ENCODE data around the gene UNCX. TPM values are rescaled to one million over a fixed set of nuclear protein-coding genes. Genes with fewer than 3 reads are reported as not detected.
A peak's percentile ranks its signal among the peaks of the same experiment; 100 is the strongest.

The UNCX gene
- total RNA-seq, 6 experiments from 2014 or later: not detected

DNA sequence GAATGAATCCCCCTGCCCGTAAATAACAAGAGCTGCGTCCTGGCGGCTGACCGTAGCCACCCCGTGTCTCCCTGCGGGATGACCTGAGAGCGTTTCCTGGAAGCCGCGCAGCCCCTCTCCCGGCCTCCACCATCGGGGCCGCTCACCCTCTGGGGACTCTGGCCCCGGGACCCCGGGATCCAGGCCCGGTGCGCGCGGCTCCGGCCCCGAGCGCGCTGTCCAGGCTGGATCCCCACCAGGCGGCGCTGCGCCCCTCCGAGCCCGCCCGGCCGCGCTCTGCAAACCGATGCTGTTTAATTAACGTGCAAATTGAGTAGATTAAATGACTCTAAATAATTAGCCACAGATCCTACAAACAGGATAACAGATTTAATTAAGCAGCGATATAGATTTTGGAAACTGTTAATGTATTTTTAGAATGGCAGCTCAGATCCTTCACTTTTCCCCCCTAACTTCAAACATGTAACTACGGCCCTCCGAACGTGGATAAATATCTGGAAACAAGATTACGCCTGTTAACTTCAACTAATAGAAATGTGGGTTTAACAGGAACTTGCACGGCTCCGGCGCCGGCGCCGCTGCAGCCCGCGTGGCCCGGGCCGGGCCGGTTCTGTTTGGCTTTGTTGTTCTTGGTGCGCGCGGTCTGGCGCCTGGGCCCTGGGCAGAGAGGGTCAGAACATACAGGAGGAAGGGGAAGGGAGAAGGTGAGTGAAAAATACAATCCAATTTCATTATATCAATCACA lies 7.1 kb upstream of the UNCX start:
- no peak overlapping the region for H3K4me3 ChIP-seq
- no peaks in the 10 kb centered on the region for H3K9me3 ChIP-seq
- DNase-seq (peak in 1 of 3 donors; percentile 48), ATAC-seq (peak; percentile 45 to 55 (median 48))
- intact Hi-C loops (cut with DNase I): no loop called here
- H3K27me3 ChIP-seq: peaks cover 6 to 62% of the 10 kb centered on the region in 2 donors
- H3K4me1 ChIP-seq: no peaks in the 10 kb centered on the region
- WGBS (ENCODE audit: insufficient coverage, low coverage, low lambda C conversion rate, missing lambda C conversion rate): 6% methylated on average over 30 of the region's 52 CpGs
- H3K36me3 ChIP-seq: no peaks in the 10 kb centered on the region
- H3K27ac ChIP-seq: no peak overlapping the region
- TF ChIP-seq, protein P1, sequence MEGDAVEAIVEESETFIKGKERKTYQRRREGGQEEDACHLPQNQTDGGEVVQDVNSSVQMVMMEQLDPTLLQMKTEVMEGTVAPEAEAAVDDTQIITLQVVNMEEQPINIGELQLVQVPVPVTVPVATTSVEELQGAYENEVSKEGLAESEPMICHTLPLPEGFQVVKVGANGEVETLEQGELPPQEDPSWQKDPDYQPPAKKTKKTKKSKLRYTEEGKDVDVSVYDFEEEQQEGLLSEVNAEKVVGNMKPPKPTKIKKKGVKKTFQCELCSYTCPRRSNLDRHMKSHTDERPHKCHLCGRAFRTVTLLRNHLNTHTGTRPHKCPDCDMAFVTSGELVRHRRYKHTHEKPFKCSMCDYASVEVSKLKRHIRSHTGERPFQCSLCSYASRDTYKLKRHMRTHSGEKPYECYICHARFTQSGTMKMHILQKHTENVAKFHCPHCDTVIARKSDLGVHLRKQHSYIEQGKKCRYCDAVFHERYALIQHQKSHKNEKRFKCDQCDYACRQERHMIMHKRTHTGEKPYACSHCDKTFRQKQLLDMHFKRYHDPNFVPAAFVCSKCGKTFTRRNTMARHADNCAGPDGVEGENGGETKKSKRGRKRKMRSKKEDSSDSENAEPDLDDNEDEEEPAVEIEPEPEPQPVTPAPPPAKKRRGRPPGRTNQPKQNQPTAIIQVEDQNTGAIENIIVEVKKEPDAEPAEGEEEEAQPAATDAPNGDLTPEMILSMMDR (IDR thresholded peaks at IDR 0.05): peak; percentile 49 to 72 (median 66)
- TF ChIP-seq POLR2A (IDR thresholded peaks at IDR 0.05): no peak

DNA sequence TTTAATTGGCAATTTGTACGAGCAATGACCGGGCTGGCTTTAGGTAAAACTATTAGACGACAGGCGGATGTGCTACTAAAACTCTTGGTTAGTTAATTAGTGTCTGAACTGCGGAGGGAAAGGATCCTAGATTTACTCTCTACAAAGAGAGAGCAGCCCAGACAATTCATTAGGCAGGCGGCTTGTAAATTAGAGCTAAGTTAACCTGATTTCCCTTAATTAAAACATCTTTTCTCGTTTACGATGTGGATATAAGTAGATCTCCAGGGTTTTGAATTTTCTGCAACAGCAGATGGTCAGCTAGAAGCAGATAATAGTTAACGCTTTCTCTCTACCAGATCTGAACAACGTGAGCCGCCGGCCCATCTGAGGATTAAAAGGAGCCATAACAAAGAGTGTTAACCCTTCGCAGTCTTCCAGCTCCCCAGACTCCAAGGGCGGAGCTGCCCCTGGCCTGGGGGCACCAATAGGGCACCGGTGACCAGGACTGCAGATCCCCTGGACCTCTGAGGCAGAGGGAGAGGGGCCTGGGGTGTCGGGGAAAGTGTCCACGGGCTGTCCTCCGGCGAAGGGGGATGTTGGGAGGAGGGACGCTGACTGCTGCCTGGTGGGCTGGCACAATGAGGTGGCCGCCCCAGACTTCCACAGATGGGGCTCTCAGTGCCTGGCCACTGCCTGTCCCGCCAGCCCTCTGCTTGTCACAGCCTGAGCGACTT lies 6.3 kb upstream of the UNCX start:
- no peak for TF ChIP-seq POLR2A (IDR thresholded peaks at IDR 0.05)
- TF ChIP-seq, protein P1 (IDR thresholded peaks at IDR 0.05): no peak
- H3K36me3 ChIP-seq: no peaks in the 10 kb centered on the region
- no peaks in the 10 kb centered on the region for H3K9me3 ChIP-seq
- no peak overlapping the region for H3K4me3 ChIP-seq
- intact Hi-C loops (cut with DNase I): no loop called here
- DNase-seq: no peak
- peak in 1 of 4 donors; percentile 14 for ATAC-seq
- H3K27me3 ChIP-seq: peaks cover 14 to 69% of the 10 kb centered on the region in 2 donors
- no peak overlapping the region for H3K27ac ChIP-seq
- WGBS (ENCODE audit: insufficient coverage, low coverage, low lambda C conversion rate, missing lambda C conversion rate): 20% methylated on average over 10 of the region's 23 CpGs
- no peaks in the 10 kb centered on the region for H3K4me1 ChIP-seq

DNA sequence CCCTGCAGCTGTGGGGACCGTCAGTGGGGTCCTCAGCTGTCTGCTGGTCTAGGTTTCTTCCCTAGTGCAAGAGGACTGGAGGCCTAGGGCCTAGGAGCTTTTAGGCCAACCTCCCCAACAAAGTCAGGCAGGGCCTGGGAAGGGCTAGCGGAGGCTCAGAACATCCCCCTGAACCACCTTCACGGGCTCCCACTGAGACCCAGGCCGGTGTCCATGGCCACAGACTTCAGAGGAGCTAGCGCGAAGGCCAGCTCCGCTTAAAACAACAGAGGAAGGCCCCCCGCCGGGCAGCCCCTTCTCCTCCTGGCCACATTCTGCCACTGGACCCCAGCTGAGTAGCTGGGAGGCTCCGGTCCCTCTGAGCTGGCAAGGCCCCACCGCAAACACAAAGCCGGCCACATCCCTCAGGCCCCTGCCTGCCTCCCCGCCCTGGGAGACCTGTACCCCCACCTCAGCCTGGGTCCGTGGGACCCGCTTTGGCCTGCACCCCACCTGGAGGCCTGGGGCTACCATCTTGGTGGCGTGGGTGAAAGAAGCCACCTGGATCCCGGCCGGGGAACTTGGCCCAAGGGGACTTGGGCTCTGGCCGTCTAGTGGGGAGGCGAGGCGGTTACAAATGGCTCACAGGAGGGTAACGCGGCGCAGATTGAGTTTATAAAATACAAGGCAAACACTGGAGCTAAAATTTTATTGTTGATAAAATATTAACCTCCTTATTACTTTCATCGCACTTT lies 5.4 kb upstream of the UNCX start:
- no peaks in the 10 kb centered on the region for H3K4me1 ChIP-seq
- H3K27ac ChIP-seq: no peak overlapping the region
- no peaks in the 10 kb centered on the region for H3K9me3 ChIP-seq
- 23% methylated on average over 8 of the region's 25 CpGs for WGBS (ENCODE audit: insufficient coverage, low coverage, low lambda C conversion rate, missing lambda C conversion rate)
- no peaks in the 10 kb centered on the region for H3K36me3 ChIP-seq
- ATAC-seq (no peak), DNase-seq (no peak)
- intact Hi-C loops (cut with DNase I): no loop called here
- no peak for TF ChIP-seq POLR2A (IDR thresholded peaks at IDR 0.05)
- TF ChIP-seq, protein P1 (IDR thresholded peaks at IDR 0.05): no peak
- H3K4me3 ChIP-seq: no peak overlapping the region
- peaks cover 15 to 72% of the 10 kb centered on the region in 2 donors for H3K27me3 ChIP-seq

DNA sequence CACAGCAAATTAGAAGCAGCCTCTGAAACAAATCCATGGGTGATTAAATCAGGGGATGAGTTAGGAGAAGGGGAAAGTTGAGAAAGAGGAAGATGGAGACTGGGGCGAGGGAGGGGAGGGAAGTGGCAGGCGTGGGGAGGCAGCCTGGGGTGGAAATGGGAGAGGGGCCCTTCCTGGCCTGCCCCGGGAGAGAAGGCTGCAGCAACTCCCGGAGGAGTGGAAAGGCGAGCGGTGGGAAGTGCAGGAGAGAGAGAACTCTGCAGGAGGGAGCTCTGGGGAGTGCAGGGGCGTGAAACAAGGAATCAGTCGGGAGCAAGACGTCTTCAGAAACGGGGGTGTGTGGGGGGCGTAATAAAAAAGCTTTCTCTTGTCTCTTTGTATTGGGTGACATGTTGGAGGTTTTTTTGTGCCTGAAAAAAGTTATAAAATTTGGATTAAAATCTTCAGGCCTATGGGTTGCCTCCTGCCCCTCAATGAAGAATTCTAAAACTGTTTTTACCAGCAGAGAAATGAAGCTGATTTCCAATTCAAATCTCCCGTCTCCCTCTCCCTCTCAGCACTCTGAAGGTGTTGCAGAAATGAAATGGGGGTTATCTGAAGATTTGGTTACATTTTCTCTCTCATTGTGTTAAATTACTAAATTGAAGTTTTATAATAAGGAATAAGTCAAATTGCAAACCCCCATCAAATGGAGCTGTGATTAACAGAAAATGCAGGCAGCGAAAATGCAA lies 4.7 kb upstream of the UNCX start:
- no peak for ATAC-seq
- intact Hi-C loops (cut with DNase I): no loop called here

More for the DNA sequence above, 4.7 kb upstream of the UNCX start:
- Histone ChIP-seq H3K4me1 (no peaks in the 10 kb centered on the region), H3K36me3 (no peaks in the 10 kb centered on the region), H3K27me3 (peaks cover 14 to 73% of the 10 kb centered on the region in 2 donors), H3K4me3 (no peak overlapping the region), H3K9me3 (no peaks in the 10 kb centered on the region), H3K27ac (no peak overlapping the region)
- no peak for DNase-seq
- TF ChIP-seq, protein P1 (IDR thresholded peaks at IDR 0.05): no peak
- no peak for TF ChIP-seq POLR2A (IDR thresholded peaks at IDR 0.05)
- 9% methylated on average over 13 of the region's 13 CpGs for WGBS (ENCODE audit: insufficient coverage, low coverage, low lambda C conversion rate, missing lambda C conversion rate)
